HEK293 (cell line): Measurements from ENCODE around the gene ZNF26.

Source experiments
- HOXD13 ChIP-seq: sonication (generic); formaldehyde crosslinking; IDR thresholded peaks from 2 replicates; pipeline ENCODE4 v1.8.0; 2022; ENCODE audit warnings: missing genetic modification reagents, borderline replicate concordance
- KLF8 ChIP-seq: fragments of 450-650 bp; formaldehyde crosslinking; IDR thresholded peaks from 2 replicates; pipeline ENCODE4 v1.5.1; 2016; ENCODE audit warnings: missing biosample characterization, missing genetic modification characterization
- SP7 ChIP-seq: fragments of 450-650 bp; formaldehyde crosslinking; IDR thresholded peaks from 2 replicates; pipeline ENCODE4 v1.5.1; 2016; ENCODE audit warnings: missing biosample characterization, missing genetic modification characterization
- ZBTB20 ChIP-seq: fragments of 450-650 bp; formaldehyde crosslinking; IDR thresholded peaks from 2 replicates; pipeline ENCODE4 v1.5.1; 2016; ENCODE audit warnings: missing biosample characterization, missing genetic modification characterization
- ZBTB7A ChIP-seq: fragments of 450-650 bp; formaldehyde crosslinking; IDR thresholded peaks from 2 replicates; pipeline ENCODE4 v1.5.1; 2016; ENCODE audit warnings: low read depth, missing biosample characterization, missing genetic modification characterization
- ZFHX2 ChIP-seq: fragments of 450-650 bp; formaldehyde crosslinking; conservative IDR thresholded peaks from 2 replicates; pipeline ENCODE4 v1.5.1; 2016; ENCODE audit warnings: missing biosample characterization, missing genetic modification characterization
- ZFP41 ChIP-seq: fragments of 450-650 bp; formaldehyde crosslinking; IDR thresholded peaks from 2 replicates; pipeline ENCODE4 v1.5.1; 2016; ENCODE audit warnings: missing biosample characterization, missing genetic modification characterization, borderline replicate concordance
- ZNF132 ChIP-seq: fragments of 450-650 bp; formaldehyde crosslinking; IDR thresholded peaks from 2 replicates; pipeline ENCODE4 v1.5.1; 2017; ENCODE audit warnings: missing biosample characterization, missing genetic modification characterization, borderline replicate concordance
- ZNF140 ChIP-seq: fragments of 450-650 bp; formaldehyde crosslinking; IDR thresholded peaks from 2 replicates; pipeline ENCODE4 v1.5.1; 2016; ENCODE audit warnings: missing biosample characterization, missing genetic modification characterization
- ZNF169 ChIP-seq: fragments of 450-650 bp; formaldehyde crosslinking; IDR thresholded peaks from 2 replicates; pipeline ENCODE4 v1.5.1; 2016; ENCODE audit warnings: missing biosample characterization, missing genetic modification characterization
- ZNF2 ChIP-seq: fragments of 450-650 bp; formaldehyde crosslinking; IDR thresholded peaks from 2 replicates; pipeline ENCODE4 v1.5.1; 2016; ENCODE audit warnings: missing biosample characterization, missing genetic modification characterization
- ZNF211 ChIP-seq: fragments of 450-650 bp; formaldehyde crosslinking; IDR thresholded peaks from 2 replicates; pipeline ENCODE4 v1.5.1; 2016; ENCODE audit warnings: low read depth, missing biosample characterization, missing genetic modification characterization
- ZNF248 ChIP-seq: fragments of 450-650 bp; formaldehyde crosslinking; IDR thresholded peaks from 2 replicates; pipeline ENCODE4 v1.5.1; 2017; ENCODE audit warnings: missing biosample characterization, missing genetic modification characterization
- ZNF274 ChIP-seq, 2 experiments: fragments of 200-500 bp in 1 of 2; fragments of 450-650 bp in 1 of 2; sonication (Bioruptor generic) in 1 of 2; formaldehyde crosslinking in 1 of 2; IDR thresholded peaks; 2 replicates each; pipeline versions ENCODE4 v1.5.1 to v1.6.1; 2014 to 2016; ENCODE audit warnings: borderline replicate concordance in 1 of 2, inconsistent platforms in 1 of 2, low read length in 1 of 2, missing biosample characterization in 1 of 2, missing genetic modification characterization in 1 of 2
- ZNF311 ChIP-seq: fragments of 450-650 bp; formaldehyde crosslinking; IDR thresholded peaks from 2 replicates; pipeline ENCODE4 v1.5.1; 2017; ENCODE audit warnings: missing biosample characterization, missing genetic modification characterization, borderline replicate concordance
- ZNF37A ChIP-seq: fragments of 450-650 bp; IDR thresholded peaks from 2 replicates; pipeline ENCODE4 v1.5.1; 2018; ENCODE audit warnings: missing biosample characterization, missing genetic modification characterization
- ZNF391 ChIP-seq: fragments of 450-650 bp; formaldehyde crosslinking; IDR thresholded peaks from 2 replicates; pipeline ENCODE4 v1.5.1; 2016; ENCODE audit warnings: low read depth, missing biosample characterization, missing genetic modification characterization, borderline replicate concordance
- ZNF404 ChIP-seq: fragments of 450-650 bp; formaldehyde crosslinking; IDR thresholded peaks from 2 replicates; pipeline ENCODE4 v1.5.1; 2017; ENCODE audit warnings: missing biosample characterization, missing genetic modification characterization
- ZNF433 ChIP-seq: fragments of 450-650 bp; formaldehyde crosslinking; IDR thresholded peaks from 2 replicates; pipeline ENCODE4 v1.5.1; 2016; ENCODE audit warnings: missing biosample characterization, missing genetic modification characterization, low read depth
- ZNF48 ChIP-seq: fragments of 450-650 bp; formaldehyde crosslinking; IDR thresholded peaks from 2 replicates; pipeline ENCODE4 v1.5.1; 2016; ENCODE audit warnings: missing biosample characterization, missing genetic modification characterization
- ZNF529 ChIP-seq: fragments of 450-650 bp; formaldehyde crosslinking; IDR thresholded peaks from 2 replicates; pipeline ENCODE4 v1.5.1; 2017; ENCODE audit warnings: missing genetic modification characterization, missing biosample characterization; ENCODE audit not compliant: insufficient replicate concordance
- ZNF670 ChIP-seq: fragments of 450-650 bp; formaldehyde crosslinking; IDR thresholded peaks from 2 replicates; pipeline ENCODE4 v1.5.1; 2016; ENCODE audit warnings: missing biosample characterization, missing genetic modification characterization, low read depth
- ZNF707 ChIP-seq: fragments of 450-650 bp; formaldehyde crosslinking; IDR thresholded peaks from 2 replicates; pipeline ENCODE4 v1.5.1; 2016; ENCODE audit warnings: missing biosample characterization, missing genetic modification characterization
- ZNF777 ChIP-seq: fragments of 450-650 bp; formaldehyde crosslinking; IDR thresholded peaks from 2 replicates; pipeline ENCODE4 v1.5.1; 2017; ENCODE audit warnings: missing biosample characterization, missing genetic modification characterization, borderline replicate concordance
- ZNF785 ChIP-seq: fragments of 450-650 bp; formaldehyde crosslinking; IDR thresholded peaks from 2 replicates; pipeline ENCODE4 v1.5.1; 2016; ENCODE audit warnings: missing biosample characterization, missing genetic modification characterization
- ZNF830 ChIP-seq: fragments of 450-650 bp; IDR thresholded peaks from 2 replicates; pipeline ENCODE4 v1.5.0; 2018; ENCODE audit warnings: missing biosample characterization, missing genetic modification characterization, low read depth, mild to moderate bottlenecking, moderate library complexity
- ZNF843 ChIP-seq: fragments of 450-650 bp; formaldehyde crosslinking; IDR thresholded peaks from 2 replicates; pipeline ENCODE4 v1.5.1; 2016; ENCODE audit warnings: missing biosample characterization, missing genetic modification characterization
- TF ChIP-seq, protein P1 (sequence below): fragments of 450-650 bp; formaldehyde crosslinking; IDR thresholded peaks from 2 replicates; pipeline ENCODE4 v1.5.1; 2016; ENCODE audit warnings: missing biosample characterization, missing genetic modification characterization
- TF ChIP-seq, protein P2 (sequence below): fragments of 450-650 bp; IDR thresholded peaks from 2 replicates; pipeline ENCODE4 v1.5.1; 2018; ENCODE audit warnings: missing biosample characterization, mild to moderate bottlenecking, missing genetic modification characterization
- TF ChIP-seq, protein P3 (sequence below): fragments of 450-650 bp; formaldehyde crosslinking; IDR thresholded peaks from 2 replicates; pipeline ENCODE4 v1.5.1; 2017; ENCODE audit warnings: missing biosample characterization, missing genetic modification characterization
- TF ChIP-seq, protein P4 (sequence below): fragments of 450-650 bp; formaldehyde crosslinking; IDR thresholded peaks from 2 replicates; pipeline ENCODE4 v1.5.1; 2016; ENCODE audit warnings: missing biosample characterization, missing genetic modification characterization
- TF ChIP-seq, protein P5 (sequence below): sonication (generic); formaldehyde crosslinking; IDR thresholded peaks from 2 replicates; pipeline ENCODE4 v1.8.1; 2022; ENCODE audit warnings: mild to moderate bottlenecking, moderate library complexity, missing genetic modification reagents

The ZNF26 gene

DNA sequence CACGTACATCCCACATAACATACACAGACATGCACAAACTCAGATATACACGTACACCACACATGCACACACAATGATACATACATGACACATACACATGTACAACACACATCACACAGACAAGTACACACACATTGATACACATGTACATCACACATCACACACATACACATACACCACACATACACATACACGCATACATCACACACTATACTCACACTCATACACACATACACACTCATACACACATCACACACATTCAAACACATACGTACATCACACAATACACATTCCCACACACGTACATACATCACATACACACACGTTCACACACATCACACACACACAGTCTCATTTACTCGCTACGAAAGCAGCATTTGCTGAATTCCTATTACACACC lies 34.5 kb upstream of the ZNF26 start (continued):
- TF ChIP-seq, protein P1, sequence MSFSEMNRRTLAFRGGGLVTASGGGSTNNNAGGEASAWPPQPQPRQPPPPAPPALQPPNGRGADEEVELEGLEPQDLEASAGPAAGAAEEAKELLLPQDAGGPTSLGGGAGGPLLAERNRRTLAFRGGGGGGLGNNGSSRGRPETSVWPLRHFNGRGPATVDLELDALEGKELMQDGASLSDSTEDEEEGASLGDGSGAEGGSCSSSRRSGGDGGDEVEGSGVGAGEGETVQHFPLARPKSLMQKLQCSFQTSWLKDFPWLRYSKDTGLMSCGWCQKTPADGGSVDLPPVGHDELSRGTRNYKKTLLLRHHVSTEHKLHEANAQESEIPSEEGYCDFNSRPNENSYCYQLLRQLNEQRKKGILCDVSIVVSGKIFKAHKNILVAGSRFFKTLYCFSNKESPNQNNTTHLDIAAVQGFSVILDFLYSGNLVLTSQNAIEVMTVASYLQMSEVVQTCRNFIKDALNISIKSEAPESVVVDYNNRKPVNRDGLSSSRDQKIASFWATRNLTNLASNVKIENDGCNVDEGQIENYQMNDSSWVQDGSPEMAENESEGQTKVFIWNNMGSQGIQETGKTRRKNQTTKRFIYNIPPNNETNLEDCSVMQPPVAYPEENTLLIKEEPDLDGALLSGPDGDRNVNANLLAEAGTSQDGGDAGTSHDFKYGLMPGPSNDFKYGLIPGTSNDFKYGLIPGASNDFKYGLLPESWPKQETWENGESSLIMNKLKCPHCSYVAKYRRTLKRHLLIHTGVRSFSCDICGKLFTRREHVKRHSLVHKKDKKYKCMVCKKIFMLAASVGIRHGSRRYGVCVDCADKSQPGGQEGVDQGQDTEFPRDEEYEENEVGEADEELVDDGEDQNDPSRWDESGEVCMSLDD (tag by site-specific recombination): no peak
- TF ChIP-seq SP7 (tag by site-specific recombination): no peak
- TF ChIP-seq ZFP41 (tag by site-specific recombination): no peak
- TF ChIP-seq, protein P2, sequence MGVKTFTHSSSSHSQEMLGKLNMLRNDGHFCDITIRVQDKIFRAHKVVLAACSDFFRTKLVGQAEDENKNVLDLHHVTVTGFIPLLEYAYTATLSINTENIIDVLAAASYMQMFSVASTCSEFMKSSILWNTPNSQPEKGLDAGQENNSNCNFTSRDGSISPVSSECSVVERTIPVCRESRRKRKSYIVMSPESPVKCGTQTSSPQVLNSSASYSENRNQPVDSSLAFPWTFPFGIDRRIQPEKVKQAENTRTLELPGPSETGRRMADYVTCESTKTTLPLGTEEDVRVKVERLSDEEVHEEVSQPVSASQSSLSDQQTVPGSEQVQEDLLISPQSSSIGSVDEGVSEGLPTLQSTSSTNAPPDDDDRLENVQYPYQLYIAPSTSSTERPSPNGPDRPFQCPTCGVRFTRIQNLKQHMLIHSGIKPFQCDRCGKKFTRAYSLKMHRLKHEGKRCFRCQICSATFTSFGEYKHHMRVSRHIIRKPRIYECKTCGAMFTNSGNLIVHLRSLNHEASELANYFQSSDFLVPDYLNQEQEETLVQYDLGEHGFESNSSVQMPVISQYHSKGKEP (tag by site-specific recombination): no peak
- no peak for TF ChIP-seq ZNF132 (tag by site-specific recombination)
- TF ChIP-seq ZBTB7A (tag by site-specific recombination): no peak
- no peak for TF ChIP-seq ZNF391
- TF ChIP-seq ZNF48 (tag by site-specific recombination): 0 out of 2 replicates have a peak, but pooled peaks have one; percentile 44
- TF ChIP-seq, protein P3, sequence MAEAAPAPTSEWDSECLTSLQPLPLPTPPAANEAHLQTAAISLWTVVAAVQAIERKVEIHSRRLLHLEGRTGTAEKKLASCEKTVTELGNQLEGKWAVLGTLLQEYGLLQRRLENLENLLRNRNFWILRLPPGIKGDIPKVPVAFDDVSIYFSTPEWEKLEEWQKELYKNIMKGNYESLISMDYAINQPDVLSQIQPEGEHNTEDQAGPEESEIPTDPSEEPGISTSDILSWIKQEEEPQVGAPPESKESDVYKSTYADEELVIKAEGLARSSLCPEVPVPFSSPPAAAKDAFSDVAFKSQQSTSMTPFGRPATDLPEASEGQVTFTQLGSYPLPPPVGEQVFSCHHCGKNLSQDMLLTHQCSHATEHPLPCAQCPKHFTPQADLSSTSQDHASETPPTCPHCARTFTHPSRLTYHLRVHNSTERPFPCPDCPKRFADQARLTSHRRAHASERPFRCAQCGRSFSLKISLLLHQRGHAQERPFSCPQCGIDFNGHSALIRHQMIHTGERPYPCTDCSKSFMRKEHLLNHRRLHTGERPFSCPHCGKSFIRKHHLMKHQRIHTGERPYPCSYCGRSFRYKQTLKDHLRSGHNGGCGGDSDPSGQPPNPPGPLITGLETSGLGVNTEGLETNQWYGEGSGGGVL (tag by site-specific recombination): no peak
- TF ChIP-seq ZNF169: no peak; the same call in 1 of the 2 replicates
- no peak for TF ChIP-seq ZNF37A (tag by site-specific recombination)
- no peak for TF ChIP-seq ZNF274 (IDR thresholded peaks at IDR 0.05; ENCODE audit: low read length)
- TF ChIP-seq ZNF274 (tag by site-specific recombination; IDR thresholded peaks at IDR 0.05; ENCODE audit: borderline replicate concordance): no peak
- no peak for TF ChIP-seq KLF8 (tag by site-specific recombination)
- TF ChIP-seq ZNF248: peak; percentile 77; the same call in 1 of the 2 replicates
- peak; percentile 81 for TF ChIP-seq ZNF785 (tag by site-specific recombination)
- no peak for TF ChIP-seq ZNF433 (tag by site-specific recombination)
- TF ChIP-seq ZNF2: no peak
- TF ChIP-seq ZNF830: no peak
- TF ChIP-seq, protein P4, sequence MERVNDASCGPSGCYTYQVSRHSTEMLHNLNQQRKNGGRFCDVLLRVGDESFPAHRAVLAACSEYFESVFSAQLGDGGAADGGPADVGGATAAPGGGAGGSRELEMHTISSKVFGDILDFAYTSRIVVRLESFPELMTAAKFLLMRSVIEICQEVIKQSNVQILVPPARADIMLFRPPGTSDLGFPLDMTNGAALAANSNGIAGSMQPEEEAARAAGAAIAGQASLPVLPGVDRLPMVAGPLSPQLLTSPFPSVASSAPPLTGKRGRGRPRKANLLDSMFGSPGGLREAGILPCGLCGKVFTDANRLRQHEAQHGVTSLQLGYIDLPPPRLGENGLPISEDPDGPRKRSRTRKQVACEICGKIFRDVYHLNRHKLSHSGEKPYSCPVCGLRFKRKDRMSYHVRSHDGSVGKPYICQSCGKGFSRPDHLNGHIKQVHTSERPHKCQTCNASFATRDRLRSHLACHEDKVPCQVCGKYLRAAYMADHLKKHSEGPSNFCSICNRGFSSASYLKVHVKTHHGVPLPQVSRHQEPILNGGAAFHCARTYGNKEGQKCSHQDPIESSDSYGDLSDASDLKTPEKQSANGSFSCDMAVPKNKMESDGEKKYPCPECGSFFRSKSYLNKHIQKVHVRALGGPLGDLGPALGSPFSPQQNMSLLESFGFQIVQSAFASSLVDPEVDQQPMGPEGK: no peak
- TF ChIP-seq, protein P5, sequence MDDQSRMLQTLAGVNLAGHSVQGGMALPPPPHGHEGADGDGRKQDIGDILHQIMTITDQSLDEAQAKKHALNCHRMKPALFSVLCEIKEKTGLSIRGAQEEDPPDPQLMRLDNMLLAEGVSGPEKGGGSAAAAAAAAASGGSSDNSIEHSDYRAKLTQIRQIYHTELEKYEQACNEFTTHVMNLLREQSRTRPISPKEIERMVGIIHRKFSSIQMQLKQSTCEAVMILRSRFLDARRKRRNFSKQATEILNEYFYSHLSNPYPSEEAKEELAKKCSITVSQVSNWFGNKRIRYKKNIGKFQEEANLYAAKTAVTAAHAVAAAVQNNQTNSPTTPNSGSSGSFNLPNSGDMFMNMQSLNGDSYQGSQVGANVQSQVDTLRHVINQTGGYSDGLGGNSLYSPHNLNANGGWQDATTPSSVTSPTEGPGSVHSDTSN: no peak
- TF ChIP-seq ZNF707 (tag by site-specific recombination): peak; percentile 61; the same call in 1 of the 2 replicates
- peak; percentile 5; the same call in 1 of the 2 replicates for TF ChIP-seq ZNF211 (tag by site-specific recombination)
- 0 out of 2 replicates have a peak, but pooled peaks have one; percentile 3 for TF ChIP-seq ZNF140
- TF ChIP-seq ZNF311 (tag by site-specific recombination): peak; percentile 86; the same call in 1 of the 2 replicates
- no peak for TF ChIP-seq ZNF843 (tag by site-specific recombination)
- no peak for TF ChIP-seq ZFHX2 (tag by site-specific recombination)
- no peak for TF ChIP-seq HOXD13 (CRISPR knock-in tag)
- TF ChIP-seq ZNF777 (tag by site-specific recombination): peak; percentile 40; the same call in 1 of the 2 replicates
- 0 out of 2 replicates have a peak, but pooled peaks have one; percentile 13 for TF ChIP-seq ZNF670 (tag by site-specific recombination)
- TF ChIP-seq ZNF404 (tag by site-specific recombination): no peak
- TF ChIP-seq ZNF529 (tag by site-specific recombination): no peak
- TF ChIP-seq ZBTB20 (tag by site-specific recombination): 0 out of 2 replicates have a peak, but pooled peaks have one; percentile 7
